GM10266 (cell line): ENCODE data around the gene MRPL2.

Experiments
- DNase-seq: peaks from one replicate; pipeline ENCODE4 v3.0.0; 2012; ENCODE audit errors: extremely low spot score
- TF ChIP-seq, protein P1 (sequence below): IDR thresholded peaks from 2 replicates; pipeline ENCODE4 v1.5.1; 2012; ENCODE audit warnings: mild to moderate bottlenecking, low read depth; ENCODE audit not compliant: control insufficient read depth, insufficient read depth; ENCODE audit errors: missing control alignments

The MRPL2 gene

DNA sequence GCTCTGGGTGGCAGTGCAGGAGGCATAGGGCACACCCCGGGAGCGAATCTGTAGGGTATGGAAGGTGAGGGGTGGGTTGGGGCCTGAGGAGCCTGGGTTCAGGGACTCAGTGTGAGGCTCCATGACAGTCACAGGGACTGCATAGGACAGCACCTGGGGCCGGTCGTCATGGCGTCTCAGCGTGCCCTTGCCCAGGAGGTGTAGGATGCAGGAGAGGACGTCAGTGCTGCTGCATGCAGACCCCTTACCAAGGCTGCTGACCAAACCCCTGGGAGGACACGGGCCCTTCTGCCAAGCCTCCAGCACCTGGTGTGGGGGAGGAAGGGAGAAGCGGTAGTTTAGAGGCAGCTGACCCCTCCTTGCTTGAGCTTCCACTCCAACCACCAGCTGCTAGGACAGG, 21.5 kb downstream of the MRPL2 start:
- TF ChIP-seq, protein P1, sequence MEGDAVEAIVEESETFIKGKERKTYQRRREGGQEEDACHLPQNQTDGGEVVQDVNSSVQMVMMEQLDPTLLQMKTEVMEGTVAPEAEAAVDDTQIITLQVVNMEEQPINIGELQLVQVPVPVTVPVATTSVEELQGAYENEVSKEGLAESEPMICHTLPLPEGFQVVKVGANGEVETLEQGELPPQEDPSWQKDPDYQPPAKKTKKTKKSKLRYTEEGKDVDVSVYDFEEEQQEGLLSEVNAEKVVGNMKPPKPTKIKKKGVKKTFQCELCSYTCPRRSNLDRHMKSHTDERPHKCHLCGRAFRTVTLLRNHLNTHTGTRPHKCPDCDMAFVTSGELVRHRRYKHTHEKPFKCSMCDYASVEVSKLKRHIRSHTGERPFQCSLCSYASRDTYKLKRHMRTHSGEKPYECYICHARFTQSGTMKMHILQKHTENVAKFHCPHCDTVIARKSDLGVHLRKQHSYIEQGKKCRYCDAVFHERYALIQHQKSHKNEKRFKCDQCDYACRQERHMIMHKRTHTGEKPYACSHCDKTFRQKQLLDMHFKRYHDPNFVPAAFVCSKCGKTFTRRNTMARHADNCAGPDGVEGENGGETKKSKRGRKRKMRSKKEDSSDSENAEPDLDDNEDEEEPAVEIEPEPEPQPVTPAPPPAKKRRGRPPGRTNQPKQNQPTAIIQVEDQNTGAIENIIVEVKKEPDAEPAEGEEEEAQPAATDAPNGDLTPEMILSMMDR, result no peak
- DNase-seq, result no peak

DNA sequence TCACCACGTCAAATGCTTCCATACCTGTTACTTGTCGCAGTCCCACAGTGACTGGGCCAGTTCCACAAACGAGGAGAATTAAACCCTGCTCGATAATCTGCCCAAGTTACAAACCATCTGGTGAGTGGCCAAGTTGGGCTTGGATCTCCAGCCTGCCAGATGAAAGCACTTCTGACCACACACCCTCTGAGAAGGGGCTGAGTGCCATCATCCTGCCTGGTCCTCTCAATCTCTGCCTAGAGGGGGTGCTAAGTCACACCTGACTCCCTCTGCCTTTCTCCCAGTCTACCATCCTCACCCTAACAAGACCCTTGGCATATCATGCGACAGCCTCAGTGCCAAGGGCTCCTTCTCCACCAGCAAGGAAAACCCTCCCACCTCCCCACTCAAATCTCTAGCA, 22.0 kb downstream of the MRPL2 start:
- TF ChIP-seq, protein P1, result no peak
- no peak for DNase-seq

DNA sequence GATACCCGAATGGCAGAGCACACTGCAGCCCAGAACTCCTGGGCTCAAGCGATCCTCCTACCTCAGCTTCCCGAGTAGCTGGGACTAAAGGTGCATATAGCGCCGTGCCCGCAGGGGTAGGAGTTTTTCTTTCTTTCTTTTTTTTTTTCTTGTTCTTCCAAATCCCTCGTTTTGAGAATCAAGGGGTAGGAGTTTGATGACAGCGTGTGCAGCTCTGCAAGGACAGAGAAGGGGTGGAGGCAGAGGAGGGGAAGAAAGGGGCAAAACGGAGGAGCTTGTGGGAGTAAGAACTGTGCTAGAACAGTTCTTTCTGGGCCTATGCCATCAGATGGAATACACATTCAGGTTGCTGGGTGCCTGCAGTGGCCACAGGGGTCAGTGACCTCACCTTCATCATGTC, 22.5 kb downstream of the MRPL2 start:
- TF ChIP-seq, protein P1, result no peak
- DNase-seq, result no peak

DNA sequence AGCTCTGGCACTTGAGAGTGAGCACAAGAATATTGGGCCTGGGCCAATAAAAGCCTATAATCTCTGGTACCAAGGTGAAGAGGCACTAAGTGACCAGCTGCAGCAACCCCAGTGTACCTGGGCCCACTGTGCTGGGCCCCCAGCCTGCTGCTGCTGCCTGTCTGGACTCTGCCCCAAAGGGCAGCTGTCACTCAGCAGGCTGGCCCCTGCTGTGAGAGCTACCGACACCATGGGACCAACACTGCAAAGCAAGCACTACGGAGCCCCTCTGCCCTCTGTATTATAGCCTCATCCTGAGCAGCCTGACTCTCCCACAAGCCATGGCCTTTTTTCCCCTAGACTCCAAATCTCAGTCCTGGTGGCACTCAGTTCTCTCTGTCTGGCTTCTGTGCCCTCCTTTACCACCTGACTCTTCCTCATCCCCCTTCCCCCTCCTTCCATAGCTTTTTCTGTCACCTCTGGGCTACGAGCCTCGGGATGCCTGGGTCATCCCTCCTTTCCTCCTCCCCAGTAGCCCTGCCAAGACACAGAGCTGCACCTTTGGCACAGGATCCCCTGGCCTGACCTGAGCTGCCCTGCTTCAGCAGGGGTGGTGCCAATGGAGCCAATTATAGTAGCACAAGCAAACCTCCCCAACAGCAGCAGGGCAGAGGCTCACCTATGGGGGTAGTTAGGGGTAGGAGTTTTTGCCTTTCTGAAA, 23.6 kb downstream of the MRPL2 start:
- no peak for DNase-seq
- TF ChIP-seq, protein P1, result no peak

DNA sequence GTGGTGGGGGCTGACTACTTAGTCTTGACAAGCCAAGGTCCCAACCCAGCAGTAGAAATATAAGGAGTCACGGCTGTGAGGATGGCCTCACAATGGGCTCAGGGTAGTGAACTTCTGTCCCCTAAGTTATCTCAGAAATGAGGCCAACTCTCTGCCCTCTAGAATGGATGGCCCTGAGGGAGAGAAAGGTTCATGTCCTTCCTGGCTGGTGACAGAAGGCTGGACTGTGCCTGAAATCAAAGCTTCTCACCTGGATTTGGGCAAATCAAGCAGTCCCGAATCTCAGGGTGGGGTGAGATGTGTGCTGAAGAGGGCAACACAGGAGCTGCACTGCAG, 25.1 kb downstream of the MRPL2 start:
- no peak for DNase-seq
- TF ChIP-seq, protein P1, result no peak

DNA sequence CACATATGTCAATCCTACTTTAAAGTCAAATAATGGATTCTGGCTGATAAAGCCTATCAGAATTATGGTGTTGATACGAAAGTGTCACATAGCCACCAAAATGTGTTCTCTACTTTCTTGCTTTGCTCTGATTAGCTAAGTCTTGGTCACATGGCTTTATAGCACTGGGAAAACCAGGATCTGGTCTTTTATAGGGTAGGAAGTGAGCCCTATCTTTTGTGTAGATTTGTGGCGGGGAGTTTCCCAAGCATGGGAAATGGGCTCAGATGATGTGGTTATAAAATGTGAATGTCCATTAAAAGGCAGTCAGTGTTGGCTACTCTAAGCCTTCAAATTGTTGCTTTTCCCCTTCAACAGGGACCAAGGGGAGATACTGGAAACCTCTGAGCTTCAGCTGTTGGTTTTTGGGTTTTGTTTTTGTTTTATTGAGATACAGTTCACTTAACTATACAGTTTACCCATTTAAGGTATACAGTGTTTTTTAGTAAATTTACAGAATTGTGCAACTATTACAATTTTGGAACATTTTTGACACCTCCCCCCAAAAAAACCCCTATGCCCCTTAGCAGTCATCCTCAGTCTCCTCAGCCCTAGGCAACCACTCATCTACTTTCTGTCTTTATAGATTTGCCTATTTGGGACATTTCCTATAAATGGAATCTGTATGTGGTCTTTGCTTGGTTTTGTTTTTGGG, 25.6 kb downstream of the MRPL2 start:
- no peak for DNase-seq

DNA sequence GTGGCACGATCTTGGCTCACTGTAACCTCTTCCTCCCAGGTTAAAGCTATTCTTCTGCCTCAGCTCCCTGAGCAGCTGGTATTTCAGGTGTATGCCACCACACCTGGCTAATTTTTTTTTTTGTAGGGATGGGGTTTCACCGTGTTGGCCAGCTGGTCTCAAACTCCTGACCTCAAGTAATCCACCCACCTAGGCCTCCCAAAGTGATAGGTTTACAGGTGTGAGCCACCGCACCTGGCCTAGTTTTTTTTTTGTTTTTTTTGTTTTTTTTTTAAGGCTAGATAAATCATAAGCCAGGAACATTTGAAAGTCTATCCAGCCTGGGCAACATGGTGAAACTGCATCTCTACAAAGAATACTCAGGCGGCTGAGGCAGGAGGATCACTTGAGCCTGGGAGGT, 26.9 kb downstream of the MRPL2 start:
- TF ChIP-seq, protein P1, result no peak
- no peak for DNase-seq

More for the DNA sequence above, 25.6 kb downstream of the MRPL2 start:
- TF ChIP-seq, protein P1, result no peak
